ENCODE results near the gene FER1L5. TPM values are rescaled to one million over a fixed set of nuclear protein-coding genes. Genes with fewer than 3 reads are reported as not detected.

Gene FER1L5
- polyA plus RNA-seq, 1 of the 3 experiments (the other 2 are of a cell fraction): 0.02 TPM

- no peak for TF ChIP-seq REST (IDR thresholded peaks at IDR 0.05; ENCODE audit: low read depth, low read length)
- TF ChIP-seq ZBTB33 (IDR thresholded peaks at IDR 0.05; ENCODE audit: borderline replicate concordance, low read depth): no peak
- no peak for TF ChIP-seq RCOR1 (IDR thresholded peaks at IDR 0.05; ENCODE audit: low read length)
Measured at GRCh38 chr2:96594691-96595152, 47.8 kb upstream of the FER1L5 start (continued).

- no peaks in the 10 kb centered on the region for H4K20me1 ChIP-seq (ENCODE audit: insufficient read depth)
- no peak for DNase-seq
- H3K27ac ChIP-seq (ENCODE audit: low read depth in 2 of 2, low read length in 1 of 2): no peak overlapping the region
- no peak overlapping the region for H3K4me3 ChIP-seq (ENCODE audit: low read depth in 2 of 2, low read length in 1 of 2)
- H3K4me1 ChIP-seq (ENCODE audit: control insufficient read depth in 1 of 2, insufficient read depth in 2 of 2, low read depth in 1 of 2, low read length in 1 of 2): no peaks in the 10 kb centered on the region
- no peaks in the 10 kb centered on the region for H3K9me2 ChIP-seq
- no peaks in the 10 kb centered on the region for H3K9me3 ChIP-seq
- ChIA-PET CTCF (interaction anchor here (0.9 kb wide), 1 partner anchor 15 kb away, joined by 5 read pairs; no protein-coding TSS in a partner anchor), POLR2A (no interaction called here)
- H3K36me3 ChIP-seq (replicated peaks in 1 of 2; ENCODE audit: control insufficient read depth in 1 of 2, insufficient read depth in 2 of 2, low read length in 1 of 2): peaks cover 50 to 80% of the 10 kb centered on the region in 2 experiments
- no peaks in the 10 kb centered on the region for H3F3A ChIP-seq (replicated peaks; ENCODE audit: insufficient read depth)
- no peak overlapping the region for H2AFZ ChIP-seq (ENCODE audit: low read depth)
- H3K27me3 ChIP-seq (ENCODE audit: insufficient read depth): no peaks in the 10 kb centered on the region
- H3K79me2 ChIP-seq (ENCODE audit: insufficient read depth): no peaks in the 10 kb centered on the region
- no peak overlapping the region for H3K9ac ChIP-seq
- H3K4me2 ChIP-seq: no peak overlapping the region
- no peak for TF ChIP-seq RXRA (IDR thresholded peaks at IDR 0.05; ENCODE audit: borderline replicate concordance, low read depth)
- TF ChIP-seq, protein P1, sequence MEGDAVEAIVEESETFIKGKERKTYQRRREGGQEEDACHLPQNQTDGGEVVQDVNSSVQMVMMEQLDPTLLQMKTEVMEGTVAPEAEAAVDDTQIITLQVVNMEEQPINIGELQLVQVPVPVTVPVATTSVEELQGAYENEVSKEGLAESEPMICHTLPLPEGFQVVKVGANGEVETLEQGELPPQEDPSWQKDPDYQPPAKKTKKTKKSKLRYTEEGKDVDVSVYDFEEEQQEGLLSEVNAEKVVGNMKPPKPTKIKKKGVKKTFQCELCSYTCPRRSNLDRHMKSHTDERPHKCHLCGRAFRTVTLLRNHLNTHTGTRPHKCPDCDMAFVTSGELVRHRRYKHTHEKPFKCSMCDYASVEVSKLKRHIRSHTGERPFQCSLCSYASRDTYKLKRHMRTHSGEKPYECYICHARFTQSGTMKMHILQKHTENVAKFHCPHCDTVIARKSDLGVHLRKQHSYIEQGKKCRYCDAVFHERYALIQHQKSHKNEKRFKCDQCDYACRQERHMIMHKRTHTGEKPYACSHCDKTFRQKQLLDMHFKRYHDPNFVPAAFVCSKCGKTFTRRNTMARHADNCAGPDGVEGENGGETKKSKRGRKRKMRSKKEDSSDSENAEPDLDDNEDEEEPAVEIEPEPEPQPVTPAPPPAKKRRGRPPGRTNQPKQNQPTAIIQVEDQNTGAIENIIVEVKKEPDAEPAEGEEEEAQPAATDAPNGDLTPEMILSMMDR (IDR thresholded peaks at IDR 0.05): no peak
- TF ChIP-seq SMC3 (IDR thresholded peaks at IDR 0.05; ENCODE audit: low read depth, low read length): no peak
- TF ChIP-seq MAX (IDR thresholded peaks at IDR 0.05; ENCODE audit: low read depth): no peak
- no peak for TF ChIP-seq POLR2AphosphoS5 (IDR thresholded peaks at IDR 0.05; ENCODE audit: low read depth, low read length)
- no peak for TF ChIP-seq ZBTB33 (IDR thresholded peaks at IDR 0.05; ENCODE audit: borderline replicate concordance, low read depth)
- no peak for TF ChIP-seq ELF1 (IDR thresholded peaks at IDR 0.05)
- no peak for TF ChIP-seq GATA2 (CRISPR knock-in tag; IDR thresholded peaks at IDR 0.05)
- TF ChIP-seq MXI1 (IDR thresholded peaks at IDR 0.05; ENCODE audit: low read depth, low read length): no peak
- TF ChIP-seq SIN3A (IDR thresholded peaks at IDR 0.05; ENCODE audit: borderline replicate concordance, low read depth, low read length): no peak
- TF ChIP-seq FOSL2 (IDR thresholded peaks at IDR 0.05; ENCODE audit: borderline replicate concordance, low read depth): no peak
- TF ChIP-seq TEAD4 (IDR thresholded peaks at IDR 0.05; ENCODE audit: borderline replicate concordance, insufficient read depth): no peak
- TF ChIP-seq REST (IDR thresholded peaks at IDR 0.05; ENCODE audit: low read depth, low read length): no peak
- TF ChIP-seq CHD2 (IDR thresholded peaks at IDR 0.05; ENCODE audit: low read length, partially characterized antibody): no peak
- TF ChIP-seq EP300 (IDR thresholded peaks at IDR 0.05; ENCODE audit: borderline replicate concordance in 1 of 2, low read depth in 1 of 2, low read length in 1 of 2): no peak
Measured at GRCh38 chr2:96596596-96596995, 46.0 kb upstream of the FER1L5 start.
